ENCODE data around the gene SENP8.
A peak's percentile ranks its signal among the peaks of the same experiment; 100 is the strongest.

The SENP8 gene

DNA sequence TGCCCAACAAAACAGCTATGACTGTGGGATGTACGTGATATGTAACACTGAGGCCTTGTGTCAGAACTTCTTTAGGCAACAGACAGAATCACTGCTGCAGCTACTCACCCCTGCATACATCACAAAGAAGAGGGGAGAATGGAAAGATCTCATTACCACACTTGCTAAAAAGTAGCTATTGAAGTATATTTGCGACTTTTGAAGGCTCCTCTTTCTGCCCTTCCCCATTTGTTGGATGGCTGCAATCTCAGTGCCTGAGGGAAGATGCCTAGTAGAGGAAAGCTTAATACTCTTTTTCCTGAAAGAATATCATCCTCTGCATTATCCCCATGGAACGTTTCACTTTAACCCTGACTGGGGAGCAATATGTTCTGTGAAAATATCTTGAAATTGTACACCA, 21.9 kb downstream of the SENP8 start:
- Histone ChIP-seq H3K27me3 (ENCODE audit: insufficient read depth, low read length) (no peaks in the 10 kb centered on the region), H3K27ac (ENCODE audit: low read length) (no peak overlapping the region), H3K4me3 (ENCODE audit: low read length) (no peak overlapping the region), H3K9me3 (ENCODE audit: insufficient read depth, low read depth, low read length) (no peaks in the 10 kb centered on the region), H3K36me3 (ENCODE audit: insufficient read depth, low read depth, low read length) (no peaks in the 10 kb centered on the region), H3K4me1 (ENCODE audit: insufficient read depth, low read length) (no peaks in the 10 kb centered on the region), H3K9ac (ENCODE audit: low read depth, low read length) (no peak overlapping the region)

DNA sequence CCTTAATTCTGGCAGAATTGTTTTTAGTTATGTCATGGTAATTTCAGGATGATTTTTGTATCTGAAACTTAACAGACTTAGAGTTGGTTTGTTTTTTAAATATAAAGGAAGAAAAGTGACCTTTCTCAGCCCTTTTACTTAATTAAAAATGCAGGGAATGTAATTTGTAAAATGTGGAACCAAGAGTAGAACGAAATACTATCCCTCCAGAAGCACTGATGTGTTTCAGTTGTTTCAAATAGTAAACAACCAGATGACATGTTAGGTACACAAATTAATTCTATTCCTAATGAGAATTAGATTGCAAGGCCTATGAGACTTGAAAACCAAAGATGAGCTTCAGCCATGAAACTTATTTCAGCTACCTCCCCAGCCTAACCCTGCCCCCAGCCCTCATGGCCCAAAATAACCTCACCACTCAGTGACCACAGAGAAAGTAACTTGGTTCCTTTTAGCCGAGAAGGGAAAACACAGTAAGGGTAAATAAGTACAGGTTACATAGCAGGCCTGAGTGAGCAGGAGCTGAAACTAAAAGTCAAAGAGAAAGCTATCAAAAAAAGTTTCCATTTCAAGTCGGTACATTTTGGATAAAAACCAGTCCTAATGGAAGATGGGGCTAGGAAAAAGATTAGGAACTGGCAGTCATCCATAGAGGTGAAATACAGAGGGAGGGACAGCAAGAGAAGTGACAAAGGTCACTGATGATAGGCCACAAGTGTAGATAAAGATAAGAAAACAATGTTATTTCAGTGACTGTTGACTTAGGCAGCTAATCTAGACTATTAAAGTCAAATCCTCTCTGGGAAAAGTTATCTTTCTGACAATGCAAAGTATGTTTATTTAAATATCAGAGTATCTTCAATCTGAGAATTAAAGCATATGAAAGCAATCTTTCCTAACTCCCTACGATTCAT, 23.2 kb downstream of the SENP8 start:
- Histone ChIP-seq H3K27me3 (ENCODE audit: insufficient read depth, low read length) (no peaks in the 10 kb centered on the region), H3K27ac (ENCODE audit: low read length) (no peak overlapping the region), H3K36me3 (ENCODE audit: insufficient read depth, low read depth, low read length) (no peaks in the 10 kb centered on the region), H3K9ac (ENCODE audit: low read depth, low read length) (no peak overlapping the region), H3K4me3 (ENCODE audit: low read length) (no peak overlapping the region), H3K9me3 (ENCODE audit: insufficient read depth, low read depth, low read length) (no peaks in the 10 kb centered on the region), H3K4me1 (ENCODE audit: insufficient read depth, low read length) (no peaks in the 10 kb centered on the region)

DNA sequence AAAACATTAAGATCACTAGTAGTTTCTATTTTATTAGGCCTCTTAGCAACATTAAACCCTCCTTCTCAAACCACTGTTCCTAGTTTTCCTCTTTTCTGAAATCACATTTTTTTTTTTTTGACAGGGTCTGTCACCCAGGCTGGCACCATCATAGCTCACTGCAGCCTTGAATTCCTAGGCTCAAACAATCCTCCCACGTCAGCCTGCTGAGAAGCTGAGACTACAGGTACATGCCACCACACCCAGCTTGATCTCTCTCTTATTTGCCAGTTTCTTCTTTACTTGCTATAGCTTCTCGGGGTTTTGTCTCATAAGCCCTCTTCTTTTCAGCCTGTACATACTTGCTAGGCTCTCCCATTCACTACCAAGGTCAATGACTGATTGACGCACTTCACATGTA, 28.0 kb downstream of the SENP8 start:
- Histone ChIP-seq H3K9ac (ENCODE audit: low read depth, low read length) (no peak overlapping the region), H3K9me3 (ENCODE audit: insufficient read depth, low read depth, low read length) (no peaks in the 10 kb centered on the region), H3K27me3 (ENCODE audit: insufficient read depth, low read length) (no peaks in the 10 kb centered on the region), H3K4me3 (ENCODE audit: low read length) (no peak overlapping the region), H3K4me1 (ENCODE audit: insufficient read depth, low read length) (no peaks in the 10 kb centered on the region), H3K27ac (ENCODE audit: low read length) (no peak overlapping the region), H3K36me3 (ENCODE audit: insufficient read depth, low read depth, low read length) (no peaks in the 10 kb centered on the region)

DNA sequence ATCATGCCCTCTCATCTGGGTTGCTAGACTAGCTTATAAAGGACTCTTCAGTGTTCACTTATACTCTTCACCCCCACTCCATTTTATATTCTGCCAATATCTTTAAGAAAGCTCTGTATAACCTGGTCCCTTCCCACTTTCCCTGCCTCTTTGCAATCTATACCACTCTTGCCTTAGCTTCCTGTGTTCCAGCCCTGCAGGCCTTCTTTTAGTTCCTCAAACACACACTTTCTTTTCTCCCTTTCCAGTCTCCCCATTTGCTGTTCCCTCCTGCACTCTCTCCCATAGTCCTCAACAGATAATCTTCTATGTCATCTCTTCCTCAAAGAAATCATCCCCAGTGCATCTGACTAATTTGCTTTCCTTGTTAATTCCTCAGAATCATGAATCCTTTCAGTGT, 28.7 kb downstream of the SENP8 start:
- no peaks in the 10 kb centered on the region for H3K36me3 ChIP-seq (ENCODE audit: insufficient read depth, low read depth, low read length)
- H3K27ac ChIP-seq (ENCODE audit: low read length), result no peak overlapping the region
- no peaks in the 10 kb centered on the region for H3K9me3 ChIP-seq (ENCODE audit: insufficient read depth, low read depth, low read length)
- no peaks in the 10 kb centered on the region for H3K27me3 ChIP-seq (ENCODE audit: insufficient read depth, low read length)
- H3K9ac ChIP-seq (ENCODE audit: low read depth, low read length), result no peak overlapping the region
- H3K4me3 ChIP-seq (ENCODE audit: low read length), result no peak overlapping the region
- no peaks in the 10 kb centered on the region for H3K4me1 ChIP-seq (ENCODE audit: insufficient read depth, low read length)

DNA sequence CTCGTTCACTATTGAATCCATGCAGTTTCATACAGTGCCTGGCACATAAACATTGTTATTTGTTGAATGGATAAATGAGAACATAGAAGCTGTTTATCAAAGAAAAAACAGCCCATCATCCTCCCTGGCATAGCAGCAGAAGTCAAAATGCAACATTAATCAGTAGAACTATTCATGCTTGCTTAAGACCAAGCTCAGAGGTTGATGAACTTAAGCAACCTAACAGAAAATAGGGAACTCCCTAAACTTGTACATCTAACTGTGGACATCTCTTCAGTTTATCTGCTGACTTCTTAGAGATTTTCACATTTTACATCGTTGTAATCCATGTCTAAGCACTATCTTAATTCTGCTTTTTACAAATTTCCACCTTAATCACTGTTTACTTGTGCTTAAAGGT, 29.2 kb downstream of the SENP8 start:
- H3K36me3 ChIP-seq (ENCODE audit: insufficient read depth, low read depth, low read length), result no peaks in the 10 kb centered on the region
- H3K9ac ChIP-seq (ENCODE audit: low read depth, low read length), result no peak overlapping the region
- no peak overlapping the region for H3K27ac ChIP-seq (ENCODE audit: low read length)
- H3K4me1 ChIP-seq (ENCODE audit: insufficient read depth, low read length), result no peaks in the 10 kb centered on the region
- no peak overlapping the region for H3K4me3 ChIP-seq (ENCODE audit: low read length)
- no peaks in the 10 kb centered on the region for H3K27me3 ChIP-seq (ENCODE audit: insufficient read depth, low read length)
- H3K9me3 ChIP-seq (ENCODE audit: insufficient read depth, low read depth, low read length), result no peaks in the 10 kb centered on the region

DNA sequence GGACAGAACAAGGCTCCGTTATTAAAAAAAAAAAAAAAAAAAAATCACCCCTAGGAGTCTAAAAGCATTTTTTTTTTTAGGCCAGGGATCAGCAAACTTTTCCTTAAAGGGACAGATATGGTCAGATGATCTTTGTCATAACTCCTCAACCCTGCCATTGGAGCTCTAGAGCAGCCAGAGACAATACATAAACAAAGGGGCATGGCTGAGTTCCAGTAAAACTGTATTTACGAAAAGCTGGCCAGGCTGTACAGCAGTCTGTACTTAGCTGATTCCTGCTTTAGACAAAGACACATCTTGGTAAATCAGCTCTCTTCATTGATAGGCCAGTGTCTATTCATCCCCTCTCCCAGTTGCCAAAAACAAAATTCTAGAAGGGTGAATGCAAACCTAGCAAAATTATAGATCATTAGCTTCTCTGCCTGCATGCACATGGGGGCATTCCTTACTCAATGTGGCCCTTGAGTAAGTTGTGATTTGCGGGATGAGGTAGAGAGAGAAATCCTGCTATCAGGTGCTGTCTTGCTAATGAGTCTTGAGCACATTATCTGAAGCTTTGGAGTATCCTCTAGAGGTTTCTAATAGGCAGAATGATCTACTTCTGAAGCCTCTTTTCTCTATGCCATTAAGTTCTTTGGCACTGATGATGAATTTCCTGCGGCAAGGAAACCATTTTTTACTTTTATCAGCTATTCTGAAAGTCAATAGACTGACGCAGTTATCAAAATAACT, 35.2 kb downstream of the SENP8 start:
- H3K4me1 ChIP-seq (ENCODE audit: insufficient read depth, low read length), result peaks cover 3% of the 10 kb centered on the region; the same call in 1 of the 2 replicates
- H3K4me3 ChIP-seq (ENCODE audit: low read length), result no peak overlapping the region
- H3K9me3 ChIP-seq (ENCODE audit: insufficient read depth, low read depth, low read length), result no peaks in the 10 kb centered on the region
- H3K36me3 ChIP-seq (ENCODE audit: insufficient read depth, low read depth, low read length), result no peaks in the 10 kb centered on the region
- H3K9ac ChIP-seq (ENCODE audit: low read depth, low read length), result no peak overlapping the region
- no peak overlapping the region for H3K27ac ChIP-seq (ENCODE audit: low read length)
- H3K27me3 ChIP-seq (ENCODE audit: insufficient read depth, low read length), result peaks cover 16% of the 10 kb centered on the region

DNA sequence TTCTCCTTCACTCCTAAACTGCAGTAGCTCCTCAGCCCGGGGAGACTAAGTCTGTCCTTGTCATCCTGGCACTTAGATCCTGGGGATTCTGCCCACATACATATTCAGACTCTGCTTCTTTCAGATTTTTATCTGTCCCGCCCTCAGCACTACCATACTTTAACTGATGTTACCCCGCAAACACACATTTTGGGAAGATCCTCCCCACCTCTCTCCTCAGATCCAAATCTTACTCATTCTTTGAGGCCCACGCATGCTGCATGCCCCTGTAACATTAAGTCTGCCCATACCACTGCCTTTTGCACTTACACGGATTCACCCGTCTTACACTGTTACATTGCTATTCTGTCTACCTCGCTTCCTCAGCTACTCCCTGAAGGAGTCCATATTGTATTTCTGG, 36.1 kb downstream of the SENP8 start:
- H3K27ac ChIP-seq (ENCODE audit: low read length), result no peak overlapping the region
- H3K27me3 ChIP-seq (ENCODE audit: insufficient read depth, low read length), result peaks cover 16% of the 10 kb centered on the region
- H3K36me3 ChIP-seq (ENCODE audit: insufficient read depth, low read depth, low read length), result no peaks in the 10 kb centered on the region
- no peak overlapping the region for H3K4me3 ChIP-seq (ENCODE audit: low read length)
- no peak overlapping the region for H3K9ac ChIP-seq (ENCODE audit: low read depth, low read length)
- H3K4me1 ChIP-seq (ENCODE audit: insufficient read depth, low read length), result peaks cover 3% of the 10 kb centered on the region; the same call in 1 of the 2 replicates
- no peaks in the 10 kb centered on the region for H3K9me3 ChIP-seq (ENCODE audit: insufficient read depth, low read depth, low read length)

DNA sequence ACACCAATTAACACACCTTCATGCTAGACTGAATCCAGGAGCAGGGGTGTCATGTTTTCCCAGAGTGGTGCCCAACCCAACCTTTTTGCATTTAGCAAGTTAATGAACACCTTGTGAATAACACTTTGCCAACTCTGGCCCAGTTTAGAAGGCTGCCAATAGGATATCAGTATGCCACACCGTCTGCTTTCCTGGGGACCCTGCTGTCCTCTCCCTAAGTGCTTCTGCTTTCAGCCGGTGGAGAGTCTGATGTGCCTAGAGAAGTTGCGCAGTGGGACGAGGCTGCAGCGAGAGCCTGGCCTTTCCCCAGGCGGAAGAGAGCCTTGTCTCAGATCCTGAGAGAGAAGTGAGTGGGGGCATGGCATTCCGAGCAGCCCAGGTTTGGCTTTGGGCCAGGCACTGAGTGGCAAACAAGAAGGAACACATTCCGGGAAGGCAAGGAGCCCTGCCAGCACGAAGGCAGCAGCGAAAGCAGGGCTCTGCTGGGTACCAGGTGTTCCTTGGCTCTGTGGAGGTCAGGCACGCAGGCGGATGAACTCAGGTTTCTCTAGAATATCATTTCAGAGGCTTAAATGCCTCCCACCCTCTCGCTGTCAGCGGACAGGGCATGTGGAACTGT, 36.9 kb downstream of the SENP8 start:
- Histone ChIP-seq H3K27ac (ENCODE audit: low read length) (no peak overlapping the region), H3K4me3 (ENCODE audit: low read length) (no peak overlapping the region), H3K9ac (ENCODE audit: low read depth, low read length) (no peak overlapping the region), H3K36me3 (ENCODE audit: insufficient read depth, low read depth, low read length) (no peaks in the 10 kb centered on the region), H3K9me3 (ENCODE audit: insufficient read depth, low read depth, low read length) (no peaks in the 10 kb centered on the region), H3K4me1 (ENCODE audit: insufficient read depth, low read length) (peaks cover 3% of the 10 kb centered on the region; the same call in 1 of the 2 replicates), H3K27me3 (ENCODE audit: insufficient read depth, low read length) (peaks cover 16% of the 10 kb centered on the region)

DNA sequence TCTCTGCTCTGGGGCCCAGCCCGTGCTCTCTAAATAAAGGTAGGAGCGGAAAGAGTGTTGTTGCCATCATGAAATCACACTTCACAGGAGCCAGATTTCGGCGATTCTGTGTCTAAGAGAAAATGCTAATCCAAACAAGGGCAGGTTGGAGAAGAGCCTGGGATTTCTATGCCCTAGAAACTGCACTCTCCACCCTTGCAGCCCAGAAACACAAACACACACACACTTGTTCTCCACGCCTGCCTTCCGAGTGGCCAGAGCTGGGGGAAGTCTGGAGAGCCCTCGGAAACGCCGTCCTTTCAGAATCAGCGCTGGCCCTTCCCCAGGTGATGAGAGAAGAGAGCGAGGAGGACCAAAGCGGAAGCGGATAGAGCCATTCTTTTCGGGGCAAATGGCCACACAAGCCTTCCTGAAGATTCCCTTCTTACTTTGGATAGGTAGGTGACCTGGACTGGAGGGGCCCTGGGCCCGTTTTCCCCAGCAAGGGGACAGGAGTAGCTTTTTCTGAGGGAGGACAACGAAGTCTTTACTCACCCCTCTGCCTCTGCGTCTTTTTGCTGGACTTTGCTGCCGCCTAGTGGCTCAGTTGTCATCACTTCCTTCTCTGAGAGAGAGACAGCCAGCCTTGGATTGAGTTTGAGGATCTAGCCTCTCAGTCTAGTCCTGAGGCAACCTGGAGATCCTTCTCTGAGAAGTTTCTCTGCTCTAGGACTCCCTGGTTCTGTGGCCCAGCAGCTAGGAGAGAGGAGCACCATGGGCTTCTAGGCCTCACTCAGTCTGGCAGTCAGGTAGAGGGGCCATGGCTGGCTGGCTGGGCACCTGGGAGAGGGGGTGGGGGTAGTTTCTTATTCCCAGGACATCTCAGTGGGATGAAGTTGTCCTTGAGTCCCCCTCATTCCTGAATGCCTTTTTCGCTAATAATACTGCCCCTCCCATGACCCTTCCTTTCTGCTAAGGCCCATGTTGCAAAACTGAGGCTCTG, 37.7 kb downstream of the SENP8 start:
- H3K9me3 ChIP-seq (ENCODE audit: insufficient read depth, low read depth, low read length), result no peaks in the 10 kb centered on the region
- H3K27me3 ChIP-seq (ENCODE audit: insufficient read depth, low read length), result peaks cover 16% of the 10 kb centered on the region
- H3K9ac ChIP-seq (ENCODE audit: low read depth, low read length), result no peak overlapping the region
- peaks cover 3% of the 10 kb centered on the region; the same call in 1 of the 2 replicates for H3K4me1 ChIP-seq (ENCODE audit: insufficient read depth, low read length)
- peak overlapping the region; percentile 35; the same call in 1 of the 2 replicates for H3K4me3 ChIP-seq (ENCODE audit: low read length)
- no peak overlapping the region for H3K27ac ChIP-seq (ENCODE audit: low read length)
- no peaks in the 10 kb centered on the region for H3K36me3 ChIP-seq (ENCODE audit: insufficient read depth, low read depth, low read length)

DNA sequence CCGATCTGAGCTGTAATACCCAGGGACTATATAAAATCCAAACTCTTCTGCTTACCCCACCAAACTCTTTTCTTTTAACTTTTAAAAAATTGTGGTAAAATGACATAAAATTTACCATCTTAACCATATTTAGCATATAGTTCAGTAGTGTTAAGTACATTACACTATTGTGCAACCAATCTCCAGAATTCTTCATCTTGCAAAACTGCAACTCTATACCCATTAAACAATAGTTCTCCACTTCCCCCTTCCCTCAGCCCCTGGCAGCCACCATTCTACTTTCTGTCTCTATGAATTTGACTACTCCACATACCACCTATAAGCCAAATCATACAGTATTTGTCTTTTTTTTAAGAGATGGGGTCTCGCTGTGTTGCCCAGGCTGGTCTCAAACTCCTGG, 38.7 kb downstream of the SENP8 start:
- Histone ChIP-seq H3K4me1 (ENCODE audit: insufficient read depth, low read length) (peaks cover 3% of the 10 kb centered on the region; the same call in 1 of the 2 replicates), H3K36me3 (ENCODE audit: insufficient read depth, low read depth, low read length) (no peaks in the 10 kb centered on the region), H3K9ac (ENCODE audit: low read depth, low read length) (no peak overlapping the region), H3K4me3 (ENCODE audit: low read length) (no peak overlapping the region), H3K27me3 (ENCODE audit: insufficient read depth, low read length) (peaks cover 16% of the 10 kb centered on the region), H3K27ac (ENCODE audit: low read length) (no peak overlapping the region), H3K9me3 (ENCODE audit: insufficient read depth, low read depth, low read length) (no peaks in the 10 kb centered on the region)
